Measurements from ENCODE around the gene NTNG1.
A peak's percentile ranks its signal among the peaks of the same experiment; 100 is the strongest.
"Not testable (repeated sequence)": the region's sequence is repeated elsewhere in the genome, so short reads cannot be mapped to it uniquely, and the experiment has no call there.

Gene NTNG1

DNA sequence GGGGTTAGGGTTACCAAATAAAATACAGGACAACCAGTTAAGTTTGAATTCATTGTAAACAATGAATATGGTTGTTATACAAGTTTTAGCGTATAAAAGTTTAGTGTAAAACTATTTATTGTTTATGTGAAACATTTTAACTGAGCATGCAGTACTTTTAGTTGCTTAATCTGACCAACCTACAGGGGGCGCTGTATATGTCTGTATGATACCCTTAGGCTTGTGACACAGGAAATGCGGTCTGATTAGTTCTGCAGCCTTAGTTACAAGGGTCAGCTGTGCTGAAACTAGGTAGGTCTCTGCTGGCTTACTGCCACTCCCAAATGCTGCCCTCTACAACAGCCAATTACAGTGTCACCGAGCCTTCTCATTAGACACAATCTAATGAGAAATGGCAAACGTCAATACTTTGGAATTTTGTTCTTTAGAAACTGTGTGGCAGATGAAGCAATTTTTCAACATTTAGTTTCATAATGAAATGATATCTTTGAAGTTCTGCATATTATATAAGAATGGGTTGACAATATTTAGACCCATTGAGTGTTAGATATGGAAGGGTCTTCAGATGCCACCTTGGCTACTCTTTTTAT lies 56.2 kb downstream of the NTNG1 start:
- DNase-seq: no peak

DNA sequence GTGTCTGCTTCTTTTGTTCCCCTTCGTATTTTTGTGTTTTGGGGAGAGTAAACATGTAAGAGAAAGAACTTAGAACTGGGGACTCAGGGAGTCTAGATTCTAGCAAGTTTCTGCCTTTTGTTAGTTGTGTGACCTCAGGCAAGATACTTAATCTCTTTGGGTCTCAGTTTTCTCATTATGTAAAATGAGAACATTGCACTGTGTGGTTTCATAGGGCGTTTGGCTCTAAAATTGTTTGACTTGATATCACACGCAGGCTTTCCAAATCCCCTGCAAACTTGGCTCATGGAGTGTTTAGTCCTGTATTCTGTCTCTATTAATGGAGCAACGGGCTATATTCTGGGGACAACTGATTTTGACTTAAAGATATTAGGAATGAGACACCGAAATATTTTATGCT lies 57.7 kb downstream of the NTNG1 start:
- no peak for DNase-seq

DNA sequence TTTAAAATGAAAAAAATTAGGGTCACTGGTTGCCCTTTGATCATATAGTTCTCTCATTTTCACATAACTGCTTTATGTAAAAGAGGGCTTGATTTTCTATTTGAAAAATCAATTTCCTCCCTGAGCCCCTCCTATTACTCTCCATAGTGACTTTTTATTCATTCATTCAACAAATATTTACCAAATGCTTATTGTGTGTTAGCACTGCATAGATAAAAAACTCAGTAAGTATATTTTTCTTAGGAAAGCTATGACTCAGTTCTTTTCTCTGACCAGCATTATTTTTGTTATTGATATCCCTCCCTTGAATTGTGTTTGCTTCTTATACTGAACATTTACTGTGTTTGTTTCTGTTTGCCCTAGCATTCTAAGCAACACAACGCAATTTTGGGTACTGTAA lies 59.8 kb downstream of the NTNG1 start:
- no peak for DNase-seq

DNA sequence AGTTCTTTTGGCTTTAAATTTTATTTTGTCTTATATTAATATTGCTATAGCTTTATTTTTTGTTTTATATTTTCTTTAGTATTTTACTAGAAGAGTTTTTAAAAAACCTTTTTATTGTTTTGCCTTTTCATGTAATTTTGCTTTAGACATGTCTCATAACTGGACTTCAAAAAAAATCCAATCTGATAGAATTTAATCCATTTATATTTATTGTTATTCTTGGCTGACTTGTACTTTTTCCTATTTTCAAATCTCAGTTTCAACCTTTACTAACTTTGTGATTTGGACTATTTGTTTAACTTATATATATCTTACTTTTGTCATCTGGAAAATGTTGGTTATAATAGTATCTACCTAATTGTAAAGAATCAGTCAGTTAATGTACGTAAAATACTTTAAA lies 61.2 kb downstream of the NTNG1 start:
- DNase-seq: no peak

DNA sequence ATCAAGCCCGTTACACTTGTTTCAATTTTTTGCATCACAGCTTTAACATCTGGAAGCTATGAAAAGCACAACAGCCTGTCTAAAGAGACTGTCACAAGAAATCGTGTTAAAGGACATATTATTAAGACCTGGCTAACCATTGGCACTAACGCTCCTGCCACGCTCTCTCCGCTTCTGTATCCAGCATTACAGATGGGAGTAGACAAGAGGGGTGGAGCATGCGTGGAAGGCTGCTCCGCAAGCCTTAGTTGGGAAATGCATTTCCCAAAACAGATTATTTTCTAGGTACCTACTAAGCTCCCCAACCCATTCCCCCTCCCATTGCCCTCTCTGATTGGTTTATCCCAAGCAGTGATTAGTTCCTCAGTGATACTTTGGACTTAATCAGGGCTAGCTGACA lies 72.4 kb downstream of the NTNG1 start:
- peak in 6 of 51 donors; percentile 0 to 2 (median 1) for DNase-seq

DNA sequence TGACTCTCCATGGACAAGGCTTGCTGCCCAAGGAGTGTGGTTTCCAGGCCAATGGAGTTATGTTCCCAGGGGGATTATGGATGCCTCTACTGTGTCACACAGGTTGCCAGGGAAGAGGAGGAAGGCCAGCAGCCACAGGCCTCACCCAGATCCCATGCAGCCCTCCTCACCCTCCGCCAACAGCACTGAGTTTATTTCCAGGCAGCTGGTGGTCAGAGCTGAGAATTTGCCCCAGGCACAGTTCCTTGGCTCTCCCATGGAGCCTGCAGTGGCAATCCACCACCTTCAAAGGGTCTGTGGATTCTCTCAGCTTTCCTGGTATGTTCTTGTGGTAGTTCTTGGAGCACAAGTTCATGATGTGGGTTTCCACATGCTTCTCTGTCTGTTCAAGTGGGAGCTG lies 79.2 kb downstream of the NTNG1 start:
- no peak for DNase-seq

DNA sequence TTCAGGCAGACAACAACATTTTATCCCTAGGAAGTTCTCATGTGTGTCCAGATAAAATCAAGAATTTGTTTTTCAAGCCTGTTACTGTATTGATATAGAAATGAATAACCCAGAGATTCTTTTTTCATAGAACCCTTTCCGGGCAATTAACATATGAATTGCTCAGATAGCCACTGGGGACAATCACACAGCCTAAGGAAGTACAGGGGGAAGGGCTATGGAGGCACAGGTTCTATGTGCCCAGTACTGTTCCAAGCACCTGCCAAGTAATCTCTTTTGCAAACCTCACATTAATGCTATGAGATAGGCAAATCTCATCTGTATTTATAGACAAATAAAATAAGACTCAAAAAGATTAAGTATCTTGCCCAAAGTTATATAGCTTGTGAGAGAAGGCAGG lies 84.9 kb downstream of the NTNG1 start:
- no peak for DNase-seq

DNA sequence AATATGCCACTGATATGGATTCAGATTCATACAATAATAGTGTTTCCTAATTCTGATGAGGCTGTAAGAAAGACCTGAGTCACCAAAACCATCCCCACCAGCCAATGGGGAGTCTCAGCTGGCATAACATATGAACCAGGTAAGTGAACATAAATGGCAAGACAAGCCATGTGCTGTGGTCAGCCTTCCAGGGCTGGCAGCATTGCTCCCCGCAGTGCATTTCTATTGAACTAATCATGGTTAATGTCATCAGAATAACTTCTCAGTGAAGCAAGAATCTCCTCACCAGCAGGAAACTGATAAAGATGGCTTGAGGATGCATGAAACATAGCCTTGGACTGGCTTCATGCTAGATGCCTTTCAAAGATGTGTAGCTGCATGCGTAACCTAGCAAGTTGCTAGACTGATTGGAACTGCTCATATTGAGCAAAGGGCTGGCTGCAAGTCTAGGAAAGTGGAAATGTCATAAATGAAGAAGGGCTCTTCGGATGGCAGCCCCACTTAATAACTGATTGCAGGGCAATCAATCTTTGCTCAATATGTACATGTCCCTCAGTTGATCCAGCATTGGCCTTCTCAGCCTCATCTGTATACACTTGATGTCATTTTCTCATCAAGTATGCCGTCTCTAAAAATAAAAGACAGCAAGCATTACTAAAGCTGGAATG lies 88.0 kb downstream of the NTNG1 start:
- no peak for DNase-seq

DNA sequence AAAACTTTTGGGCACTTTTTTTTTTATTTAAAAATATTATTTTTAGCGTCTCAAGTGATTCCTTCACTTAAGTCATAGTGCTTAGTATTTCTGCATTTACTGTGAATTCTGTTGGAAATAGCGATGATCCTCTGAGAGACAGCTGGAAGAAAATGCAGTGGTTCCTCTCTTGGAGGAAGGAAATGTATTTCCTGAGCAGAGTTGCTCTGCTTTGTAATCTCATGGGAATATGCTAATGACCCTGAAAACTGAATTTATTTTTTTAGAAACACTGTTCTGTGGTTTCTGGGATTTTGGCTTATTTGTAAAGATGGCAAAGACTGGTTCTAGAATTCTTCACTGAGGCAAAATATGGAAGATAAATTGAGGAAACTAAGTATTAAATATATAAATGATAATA lies 88.9 kb downstream of the NTNG1 start:
- no peak for DNase-seq

DNA sequence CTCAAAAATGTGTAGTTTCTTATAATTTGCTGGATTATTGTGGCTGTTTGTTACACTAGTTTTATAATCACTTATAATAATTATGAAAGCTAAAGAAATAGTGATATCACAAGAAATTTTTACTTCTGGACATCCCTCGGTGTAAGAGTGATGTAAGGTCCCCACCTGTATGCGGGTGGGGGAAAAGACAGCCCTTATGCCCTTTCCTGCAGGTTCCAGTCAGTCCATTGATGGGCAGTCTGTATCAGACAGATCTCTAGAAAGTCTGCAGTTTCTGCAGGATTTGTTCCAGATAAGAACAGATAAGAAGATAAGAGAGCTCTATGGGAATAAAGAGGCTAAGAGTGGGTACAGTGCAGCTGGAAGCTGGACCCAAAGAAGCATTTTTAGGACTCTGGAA lies 89.3 kb downstream of the NTNG1 start:
- DNase-seq: no peak

DNA sequence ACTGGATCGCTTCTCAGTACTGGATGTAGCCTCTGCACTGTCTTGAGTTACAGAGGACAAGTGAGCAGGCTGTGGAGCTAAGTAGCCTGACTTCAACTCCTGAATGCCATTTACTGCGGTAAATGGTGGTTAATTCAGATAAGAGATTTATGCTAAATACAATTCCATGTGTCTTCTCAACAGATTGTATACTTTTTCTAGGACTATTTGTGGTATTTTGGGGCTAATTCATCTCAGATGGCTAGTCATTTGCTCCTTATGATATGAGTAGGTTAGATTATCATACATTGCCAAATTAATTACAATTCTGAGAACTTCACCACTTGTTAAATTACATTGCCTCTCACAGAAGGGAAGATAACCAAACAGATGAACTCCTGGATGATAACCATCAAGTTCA lies 90.5 kb downstream of the NTNG1 start:
- no peak for DNase-seq

DNA sequence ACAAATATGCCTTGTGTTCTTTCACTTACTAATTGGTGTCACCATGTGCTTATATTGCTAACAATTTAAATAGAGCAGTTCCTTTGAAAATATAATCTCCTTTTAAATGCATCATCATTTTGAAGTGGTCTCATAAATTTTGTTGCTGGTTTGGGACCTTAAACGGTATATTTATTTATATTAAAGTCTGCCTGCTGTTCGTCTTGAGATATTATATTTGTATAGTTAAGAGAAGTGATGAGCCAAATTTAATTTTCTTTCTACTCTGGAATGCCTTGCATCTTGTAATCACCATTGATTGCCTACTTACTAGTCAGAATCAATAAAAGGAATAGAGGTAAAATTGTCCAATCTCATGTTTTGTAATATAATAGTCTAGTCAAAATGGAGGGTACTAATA lies 91.6 kb downstream of the NTNG1 start:
- no peak for DNase-seq

DNA sequence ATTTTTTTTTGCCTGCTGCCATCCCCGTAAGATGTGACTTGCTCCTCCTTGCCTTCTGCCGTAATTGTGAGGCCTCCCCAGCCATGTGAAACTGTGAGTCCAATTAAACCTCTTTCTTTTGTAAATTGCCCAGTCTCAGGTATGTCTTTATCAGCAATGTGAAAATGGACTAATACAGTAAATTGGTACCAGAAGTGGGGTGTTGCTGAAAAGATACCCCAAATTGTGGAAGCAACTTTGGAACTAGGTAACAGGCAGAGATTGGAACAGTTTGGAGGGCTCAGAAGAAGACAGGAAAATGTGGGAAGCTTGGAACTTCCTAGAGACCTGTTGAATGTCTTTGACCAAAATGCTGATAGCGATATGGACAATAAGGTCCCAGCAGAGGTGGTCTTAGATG lies 95.9 kb downstream of the NTNG1 start:
- not testable (repeated sequence) for DNase-seq

DNA sequence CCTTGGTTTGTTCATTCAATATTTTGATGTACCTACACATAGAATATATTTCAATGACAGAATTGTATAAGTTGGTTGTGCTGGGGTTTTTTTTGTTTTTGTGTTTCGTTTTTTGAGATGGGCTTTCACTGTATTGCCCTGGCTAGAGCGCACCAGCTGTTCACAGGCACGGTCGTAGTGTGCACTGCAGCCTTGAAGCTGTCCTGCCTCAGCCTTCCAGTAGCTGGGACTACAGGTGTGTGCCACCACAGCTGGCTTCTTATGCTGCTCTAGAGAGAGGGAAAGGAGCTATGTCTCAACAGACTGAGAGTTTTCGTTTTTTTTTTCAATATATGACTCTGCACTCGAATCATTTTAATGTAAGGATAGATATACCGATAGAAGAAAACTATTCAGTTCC lies 102.6 kb downstream of the NTNG1 start:
- no peak for DNase-seq

DNA sequence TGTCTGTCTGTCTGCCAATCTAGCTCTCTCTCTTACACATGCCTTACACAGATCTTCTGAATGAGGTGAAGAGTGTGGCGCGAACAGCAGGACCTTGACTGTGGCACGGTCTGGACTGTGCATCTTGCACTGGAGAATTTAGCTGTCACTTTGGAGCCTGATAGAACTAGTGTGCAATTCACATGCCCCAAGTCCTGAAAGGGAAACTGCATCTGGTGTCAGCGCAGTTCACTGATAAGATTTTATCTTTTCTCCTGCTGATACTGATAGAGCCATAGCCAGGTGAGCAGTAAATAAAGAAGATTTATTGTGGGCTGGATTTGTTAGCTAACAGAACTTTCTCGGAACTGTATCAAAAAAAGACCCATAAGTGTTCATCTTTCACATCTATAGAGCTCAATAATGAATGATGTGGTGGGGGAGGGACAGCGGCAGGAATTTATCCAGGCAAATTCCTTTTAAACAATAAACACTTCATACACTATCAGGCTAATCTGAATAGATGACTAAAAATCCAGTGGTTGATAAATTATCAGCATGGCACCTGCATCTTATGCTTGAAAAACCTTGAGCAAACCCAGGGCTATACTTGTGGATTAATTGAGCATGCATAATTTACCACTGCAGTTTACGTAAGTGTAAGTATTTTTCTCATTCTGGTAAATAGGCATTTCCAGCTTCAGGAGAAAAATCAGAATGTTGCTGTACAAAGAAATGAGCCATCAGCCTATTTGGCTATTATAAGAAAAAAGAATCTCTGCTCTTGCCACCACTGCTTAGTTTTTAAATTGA lies 104.1 kb downstream of the NTNG1 start:
- no peak for DNase-seq

DNA sequence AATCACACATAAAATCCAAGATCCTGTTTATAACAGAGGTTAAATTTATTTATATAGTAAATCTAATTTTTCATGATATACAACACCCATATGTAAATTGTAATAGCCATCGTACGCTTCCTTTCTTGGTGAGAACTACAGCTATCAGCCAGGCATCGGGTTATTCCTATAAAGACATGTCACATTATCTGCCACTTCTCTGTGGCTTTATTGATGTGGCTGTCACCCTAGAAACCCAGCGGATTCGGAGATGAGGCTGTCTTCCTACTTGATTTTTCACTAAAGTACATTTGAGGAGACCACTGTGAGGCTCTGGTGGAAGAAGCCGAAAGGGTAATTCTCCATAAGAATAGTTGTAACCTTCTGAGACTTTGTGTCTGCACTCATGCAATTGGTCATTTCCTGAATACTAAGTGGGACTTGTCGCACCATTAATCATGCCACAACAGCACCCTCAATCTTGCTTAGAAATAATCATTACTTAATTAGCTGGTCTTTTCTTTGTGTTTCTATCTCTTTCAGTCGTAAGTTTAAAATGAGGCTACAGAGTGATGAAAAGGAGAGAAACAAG lies 106.0 kb downstream of the NTNG1 start:
- DNase-seq: no peak

DNA sequence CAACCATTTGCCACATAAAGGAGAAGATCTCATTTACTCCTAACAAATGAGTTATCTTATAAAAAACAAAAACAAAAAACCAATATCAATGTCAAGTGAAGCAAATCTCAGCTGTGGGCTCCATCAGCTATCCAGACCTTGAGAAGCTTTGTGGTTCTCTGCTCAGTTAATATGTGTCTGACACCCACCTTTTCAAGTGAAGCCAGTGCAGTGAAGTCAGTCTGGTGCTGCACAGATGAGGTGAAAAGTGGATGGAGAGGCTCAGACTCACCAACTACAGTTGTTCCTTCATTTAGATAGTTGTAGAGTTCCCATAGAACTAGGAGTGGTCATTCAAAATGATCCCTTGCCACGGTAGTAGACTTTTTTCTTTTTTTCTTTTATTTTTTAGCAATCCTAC lies 106.8 kb downstream of the NTNG1 start:
- no peak for DNase-seq

DNA sequence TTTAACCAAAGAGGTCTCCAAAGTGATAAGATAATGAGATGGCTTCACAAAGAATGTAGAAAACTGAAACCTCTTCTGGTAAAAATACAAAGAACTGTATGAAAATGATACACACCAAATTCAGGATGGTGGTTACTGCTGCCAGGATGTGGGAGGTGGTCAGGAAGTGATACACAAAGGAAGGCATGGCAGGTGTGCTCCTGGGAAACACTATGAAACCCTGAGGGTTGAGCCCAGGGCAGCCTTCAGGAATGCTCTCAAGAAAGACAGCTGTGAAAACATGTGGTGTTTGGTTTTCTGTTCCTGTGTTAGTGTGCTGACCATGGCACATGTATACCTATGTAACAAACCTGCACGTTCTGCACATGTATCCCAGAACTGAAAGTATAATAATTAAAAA lies 109.3 kb downstream of the NTNG1 start:
- no peak for DNase-seq

DNA sequence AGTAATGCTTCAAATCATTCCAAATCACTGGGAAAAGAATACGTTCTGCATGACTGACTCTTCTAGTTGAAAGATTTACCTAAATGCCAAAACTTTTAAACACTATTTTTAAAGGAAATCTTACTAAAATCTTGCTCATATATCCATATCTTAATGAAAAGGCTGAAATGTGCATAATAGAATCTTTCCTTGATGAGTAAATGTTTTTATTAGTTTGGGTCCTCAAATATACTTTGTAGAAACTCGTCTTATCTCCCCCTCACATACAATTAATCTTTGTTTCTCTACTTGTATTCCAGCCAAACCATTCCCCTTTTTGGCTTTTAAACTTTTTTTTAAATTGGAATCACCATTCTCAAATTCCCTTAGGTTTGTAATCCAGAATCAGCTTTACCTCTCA lies 110.2 kb downstream of the NTNG1 start:
- no peak for DNase-seq

DNA sequence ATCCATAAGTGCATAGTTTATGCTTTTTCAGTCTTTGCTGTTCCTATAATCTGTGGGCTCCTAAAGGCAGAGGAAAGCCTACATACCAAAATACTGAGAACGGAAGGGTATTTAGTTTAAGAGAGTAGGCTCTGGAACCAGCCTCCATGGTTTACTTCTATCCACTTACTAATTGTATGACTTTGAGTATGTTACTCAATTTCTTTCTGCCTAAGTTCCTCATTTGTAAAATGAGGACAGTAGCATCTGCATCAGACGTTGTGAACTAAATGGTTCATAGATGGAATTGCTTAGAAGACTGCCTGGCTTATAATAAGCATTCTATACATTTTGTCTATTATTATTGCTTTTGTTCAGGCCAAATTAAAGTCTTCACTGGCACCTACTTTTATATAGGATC lies 111.0 kb downstream of the NTNG1 start:
- DNase-seq: no peak

DNA sequence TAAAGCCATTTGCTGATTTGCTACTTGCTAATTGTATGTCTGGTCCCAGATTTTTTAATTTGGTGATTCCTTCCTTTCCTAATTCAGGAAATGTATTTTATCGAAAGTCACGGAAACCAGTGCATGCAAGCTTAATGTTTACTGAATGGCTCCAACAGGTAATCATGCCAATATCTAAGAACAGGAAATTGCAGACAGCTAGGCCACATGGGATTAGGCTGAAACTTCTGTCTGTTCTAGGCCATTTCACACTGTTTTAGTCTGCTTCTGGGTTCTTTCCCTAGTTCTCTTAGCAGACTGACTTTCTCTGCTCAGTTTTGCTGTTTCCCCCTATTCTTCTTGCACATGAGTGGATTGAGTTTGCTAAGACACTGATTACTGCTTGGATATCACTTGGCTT lies 111.4 kb downstream of the NTNG1 start:
- no peak for DNase-seq

DNA sequence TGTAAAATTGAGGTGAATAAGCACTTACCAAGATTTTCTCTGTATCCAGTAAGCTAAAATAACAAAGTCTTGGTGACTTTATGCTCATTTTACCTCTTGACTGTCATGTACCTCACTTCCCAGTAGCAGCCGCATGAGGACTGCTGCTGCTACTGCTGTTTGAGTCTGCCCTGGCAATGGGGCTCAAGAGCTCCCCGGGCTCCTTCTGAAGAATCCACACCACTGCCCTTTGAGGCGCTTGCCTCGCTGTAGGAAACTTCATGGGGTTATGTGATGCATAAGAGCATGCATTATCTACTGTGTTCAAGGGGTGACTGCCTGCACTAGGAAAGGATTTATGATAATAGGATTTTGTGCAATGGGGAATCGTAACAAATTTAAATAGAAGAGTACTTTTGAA lies 113.5 kb downstream of the NTNG1 start:
- peak in 1 of 51 donors; percentile 1 for DNase-seq

DNA sequence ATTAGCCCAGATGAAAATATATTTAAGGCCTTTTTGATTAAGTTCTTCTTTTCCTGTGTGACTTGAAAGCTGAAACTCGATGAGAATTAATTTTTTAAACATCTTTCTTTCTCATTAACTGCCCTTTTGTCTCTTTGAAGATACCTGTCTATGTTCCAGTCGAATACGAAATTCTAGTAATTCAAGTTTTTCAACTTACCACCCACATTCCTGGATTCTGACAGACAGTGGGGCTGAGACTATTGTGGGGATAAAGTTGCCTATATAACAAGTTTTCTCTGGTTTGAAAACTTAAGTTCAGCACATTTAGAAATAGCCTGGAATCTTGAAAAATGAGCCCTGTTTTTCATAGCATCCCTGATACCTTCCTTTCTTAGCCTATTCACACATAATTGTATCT lies 114.6 kb downstream of the NTNG1 start:
- DNase-seq: no peak
